HL-60 (cell line): ENCODE results near the gene M1AP.

ENCODE experiments used
- DNase-seq, 2 experiments: peaks; one replicate each; pipeline ENCODE4 v3.0.0-alpha.2; 2010 to 2020; ENCODE audit warnings: low read depth in 1 of 2, low spot score in 1 of 2
- H3K27ac ChIP-seq: fragments of 250-450 bp; sonication (Bioruptor Pico); replicated peaks from 2 replicates; pipeline ENCODE4 v1.5.1; 2020; ENCODE audit warnings: mild to moderate bottlenecking, moderate library complexity
- H3K27me3 ChIP-seq: fragments of 250-450 bp; sonication (Bioruptor Pico); 2 replicates; pipeline ENCODE4 v1.5.1; 2021; ENCODE audit warnings: mild to moderate bottlenecking, moderate library complexity; ENCODE audit not compliant: insufficient read depth, poor library complexity, severe bottlenecking
- H3K4me3 ChIP-seq: replicated peaks from 2 replicates; pipeline ENCODE4 v1.5.1; 2011; ENCODE audit warnings: mild to moderate bottlenecking, control low read depth, low read length; ENCODE audit not compliant: insufficient read depth
- GABPA ChIP-seq: IDR thresholded peaks from 2 replicates; pipeline ENCODE4 v1.6.1; 2012; ENCODE audit warnings: low read depth
- POLR2AphosphoS5 ChIP-seq: IDR thresholded peaks from 2 replicates; pipeline ENCODE4 v1.6.1; 2012; ENCODE audit warnings: low read depth
- REST ChIP-seq: IDR thresholded peaks from 2 replicates; pipeline ENCODE4 v1.6.1; 2012; ENCODE audit warnings: low read depth; ENCODE audit not compliant: insufficient replicate concordance
- SPI1 ChIP-seq: IDR thresholded peaks from 2 replicates; pipeline ENCODE4 v1.6.1; 2012; ENCODE audit warnings: low read depth, mild to moderate bottlenecking, borderline replicate concordance
- TF ChIP-seq, protein P1 (sequence below): IDR thresholded peaks from one replicate; pipeline ENCODE4 v1.5.1; 2011; ENCODE audit warnings: low read length, control low read depth, inconsistent platforms; ENCODE audit not compliant: insufficient read depth

Gene M1AP

DNA sequence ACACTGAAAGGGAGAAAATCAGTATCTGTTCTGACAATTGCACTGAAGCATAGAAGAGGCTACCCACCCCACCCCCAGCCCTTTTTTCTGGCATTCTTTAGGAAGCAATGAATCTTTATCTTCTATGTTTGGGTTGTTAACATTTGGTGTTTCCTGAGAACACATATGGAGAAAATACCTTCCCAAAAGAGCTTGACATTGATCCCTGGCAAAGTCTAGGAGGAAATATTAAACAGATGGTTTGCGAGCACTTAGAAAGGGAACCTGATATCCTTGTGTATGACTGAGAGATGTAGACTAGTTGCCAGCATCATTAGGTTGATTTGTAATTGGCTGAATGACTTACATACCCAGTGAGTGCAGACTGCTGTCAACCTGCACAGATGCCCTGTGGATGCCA lies 50.7 kb downstream of the M1AP start:
- H3K27ac ChIP-seq = no peak overlapping the region
- no peak for DNase-seq
- no peak overlapping the region for H3K4me3 ChIP-seq
- peaks cover 3% of the 10 kb centered on the region for H3K27me3 ChIP-seq
- TF ChIP-seq, protein P1, sequence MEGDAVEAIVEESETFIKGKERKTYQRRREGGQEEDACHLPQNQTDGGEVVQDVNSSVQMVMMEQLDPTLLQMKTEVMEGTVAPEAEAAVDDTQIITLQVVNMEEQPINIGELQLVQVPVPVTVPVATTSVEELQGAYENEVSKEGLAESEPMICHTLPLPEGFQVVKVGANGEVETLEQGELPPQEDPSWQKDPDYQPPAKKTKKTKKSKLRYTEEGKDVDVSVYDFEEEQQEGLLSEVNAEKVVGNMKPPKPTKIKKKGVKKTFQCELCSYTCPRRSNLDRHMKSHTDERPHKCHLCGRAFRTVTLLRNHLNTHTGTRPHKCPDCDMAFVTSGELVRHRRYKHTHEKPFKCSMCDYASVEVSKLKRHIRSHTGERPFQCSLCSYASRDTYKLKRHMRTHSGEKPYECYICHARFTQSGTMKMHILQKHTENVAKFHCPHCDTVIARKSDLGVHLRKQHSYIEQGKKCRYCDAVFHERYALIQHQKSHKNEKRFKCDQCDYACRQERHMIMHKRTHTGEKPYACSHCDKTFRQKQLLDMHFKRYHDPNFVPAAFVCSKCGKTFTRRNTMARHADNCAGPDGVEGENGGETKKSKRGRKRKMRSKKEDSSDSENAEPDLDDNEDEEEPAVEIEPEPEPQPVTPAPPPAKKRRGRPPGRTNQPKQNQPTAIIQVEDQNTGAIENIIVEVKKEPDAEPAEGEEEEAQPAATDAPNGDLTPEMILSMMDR = no peak
- TF ChIP-seq GABPA (no peak), POLR2AphosphoS5 (no peak), REST (no peak), SPI1 (no peak)

- no peak overlapping the region for H3K4me3 ChIP-seq
- H3K27me3 ChIP-seq = peaks cover 3% of the 10 kb centered on the region
- TF ChIP-seq POLR2AphosphoS5 = no peak
- TF ChIP-seq GABPA = no peak
- TF ChIP-seq, protein P1 = no peak
- TF ChIP-seq SPI1 = no peak
- TF ChIP-seq REST = no peak
- no peak overlapping the region for H3K27ac ChIP-seq
- DNase-seq = no peak
Observed at GRCh38 chr2:74596584-74596983, 51.5 kb downstream of the M1AP start.

GRCh38 chr2:74593826-74594772 lies 54.0 kb downstream of the M1AP start:
- Histone ChIP-seq H3K4me3 (no peak overlapping the region), H3K27ac (no peak overlapping the region), H3K27me3 (peaks cover 3% of the 10 kb centered on the region)
- no peak for TF ChIP-seq SPI1
- TF ChIP-seq REST = no peak
- TF ChIP-seq GABPA = no peak
- TF ChIP-seq, protein P1 = no peak
- no peak for TF ChIP-seq POLR2AphosphoS5
- DNase-seq = no peak
